GM21786 (cell line): Measurements from ENCODE around the gene PEX1.
"Not testable (repeated sequence)": the region's sequence is repeated elsewhere in the genome, so short reads cannot be mapped to it uniquely, and the experiment has no call there.

ENCODE experiments used
- ATAC-seq: cut with Tn5 transposase; IDR thresholded peaks from one replicate; pipeline ENCODE4 v1.9.1; 2021; ENCODE audit not compliant: unreplicated experiment

Gene PEX1

GRCh38 chr7:92461027-92462003 lies 67.0 kb downstream of the PEX1 start:
- peak; percentile 63 for ATAC-seq

- no peak for ATAC-seq
Observed at GRCh38 chr7:92460510-92460909, 67.8 kb downstream of the PEX1 start.

GRCh38 chr7:92460109-92460508 lies 68.2 kb downstream of the PEX1 start:
- ATAC-seq, result no peak

GRCh38 chr7:92456236-92456635 lies 72.1 kb downstream of the PEX1 start:
- no peak for ATAC-seq

GRCh38 chr7:92451645-92452044 lies 76.7 kb downstream of the PEX1 start:
- no peak for ATAC-seq

- peak; percentile 33 for ATAC-seq
Observed at GRCh38 chr7:92448205-92448747, 80.0 kb downstream of the PEX1 start.

- peak; percentile 93 for ATAC-seq
Observed at GRCh38 chr7:92447345-92448204, 80.7 kb downstream of the PEX1 start, which contains the start of gene GATAD1. GATAD1 (plus strand) TSS chr7:92447482; CDS start chr7:92447730, 248 bp downstream.

GRCh38 chr7:92446869-92447344 lies 81.4 kb downstream of the PEX1 start:
- ATAC-seq, result no peak

- ATAC-seq, result not testable (repeated sequence)
Observed at GRCh38 chr7:92442720-92443119, 85.6 kb downstream of the PEX1 start.

GRCh38 chr7:92437956-92438491 lies 90.3 kb downstream of the PEX1 start:
- no peak for ATAC-seq
